ENCODE data around the gene MMP19. TPM values are rescaled to one million over a fixed set of nuclear protein-coding genes. Genes with fewer than 3 reads are reported as not detected.

MMP19 gene
- total RNA-seq (0.39 TPM in 1 of 2 replicates, not detected in the other), polyA plus RNA-seq (0.24 and 1.4 TPM in 2 replicates)

DNA sequence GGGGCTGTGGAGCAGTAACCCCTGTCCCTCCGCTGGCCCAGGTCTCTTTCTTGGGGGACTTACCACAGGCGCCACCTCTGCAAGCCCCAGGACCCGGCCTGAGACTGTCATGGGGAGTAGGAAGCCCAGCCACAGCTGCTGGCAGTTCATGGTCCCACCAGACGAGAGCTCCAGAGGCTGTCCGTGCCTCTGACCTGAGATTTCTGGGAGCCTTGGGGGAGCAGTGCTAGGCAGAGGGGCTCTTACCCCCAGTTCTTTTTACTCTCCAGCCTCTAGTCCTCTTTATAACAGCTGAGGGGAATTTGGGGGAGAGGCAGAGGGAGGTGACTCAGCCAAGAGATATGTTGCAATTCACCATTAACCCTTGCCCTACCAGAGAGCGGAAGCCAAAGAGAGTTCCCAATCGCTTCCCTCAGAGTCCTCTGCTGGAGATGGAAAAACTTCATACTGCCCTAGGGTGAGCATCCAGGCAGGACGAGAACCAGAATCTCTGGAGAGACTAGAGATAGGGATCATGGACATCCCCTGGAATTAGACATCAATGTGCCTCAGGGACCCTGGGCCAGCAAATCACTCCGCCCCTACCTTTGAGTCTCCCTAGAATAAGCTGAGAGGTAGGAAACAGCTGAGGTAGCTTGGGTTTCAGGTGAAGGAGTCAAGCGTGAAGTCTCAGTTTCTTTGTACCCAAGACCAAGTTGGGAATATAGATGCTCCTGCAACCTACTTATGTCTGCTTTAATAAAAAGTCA is at the start of gene MMP19:
MMP19 (minus strand) TSS at position 256 of the 749 bp plus-strand sequence; CDS start at position 150, 106 bp downstream.
- Histone ChIP-seq H3K27ac (no peak within 1 kb of the TSS), H3K36me3 (no peaks in the 10 kb centered on the region), H3K4me3 (no peak within 1 kb of the TSS), H3K27me3 (no peaks in the 10 kb centered on the region), H3K4me1 (ENCODE audit: low read depth) (no peaks in the 10 kb centered on the region), H3K9me3 (ENCODE audit: low read depth) (no peaks in the 10 kb centered on the region)
- DNase-seq (ENCODE audit: low read depth in 1 of 2, low spot score in 1 of 2) = peak in 1 of 2 donors; percentile 90
- TF ChIP-seq, protein P1, sequence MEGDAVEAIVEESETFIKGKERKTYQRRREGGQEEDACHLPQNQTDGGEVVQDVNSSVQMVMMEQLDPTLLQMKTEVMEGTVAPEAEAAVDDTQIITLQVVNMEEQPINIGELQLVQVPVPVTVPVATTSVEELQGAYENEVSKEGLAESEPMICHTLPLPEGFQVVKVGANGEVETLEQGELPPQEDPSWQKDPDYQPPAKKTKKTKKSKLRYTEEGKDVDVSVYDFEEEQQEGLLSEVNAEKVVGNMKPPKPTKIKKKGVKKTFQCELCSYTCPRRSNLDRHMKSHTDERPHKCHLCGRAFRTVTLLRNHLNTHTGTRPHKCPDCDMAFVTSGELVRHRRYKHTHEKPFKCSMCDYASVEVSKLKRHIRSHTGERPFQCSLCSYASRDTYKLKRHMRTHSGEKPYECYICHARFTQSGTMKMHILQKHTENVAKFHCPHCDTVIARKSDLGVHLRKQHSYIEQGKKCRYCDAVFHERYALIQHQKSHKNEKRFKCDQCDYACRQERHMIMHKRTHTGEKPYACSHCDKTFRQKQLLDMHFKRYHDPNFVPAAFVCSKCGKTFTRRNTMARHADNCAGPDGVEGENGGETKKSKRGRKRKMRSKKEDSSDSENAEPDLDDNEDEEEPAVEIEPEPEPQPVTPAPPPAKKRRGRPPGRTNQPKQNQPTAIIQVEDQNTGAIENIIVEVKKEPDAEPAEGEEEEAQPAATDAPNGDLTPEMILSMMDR (IDR thresholded peaks at IDR 0.05; ENCODE audit: low read depth, low read length) = no peak

DNA sequence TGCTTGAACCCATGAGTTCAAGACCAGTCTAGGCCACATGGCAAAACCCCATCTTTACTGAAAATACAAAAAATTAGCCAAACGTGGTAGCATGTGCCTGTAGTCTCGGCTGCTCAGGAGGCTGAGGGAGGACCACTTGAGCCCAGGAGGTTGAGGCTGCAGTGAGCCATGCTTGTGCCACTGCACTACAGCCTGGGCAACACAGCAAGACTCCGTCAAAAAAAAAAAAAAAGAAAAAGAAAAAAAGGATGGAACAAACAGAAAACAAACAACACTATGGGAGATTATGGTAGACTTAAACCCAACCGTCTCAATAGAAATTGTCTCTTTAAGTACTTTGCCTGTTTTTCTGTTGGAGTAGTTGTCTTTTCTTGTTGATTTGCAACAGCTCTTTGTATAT is 48.6 kb upstream of the MMP19 start:
- TF ChIP-seq, protein P1 (IDR thresholded peaks at IDR 0.05; ENCODE audit: low read depth, low read length) = no peak
- Histone ChIP-seq H3K27ac (no peak overlapping the region), H3K4me3 (no peak overlapping the region), H3K27me3 (no peaks in the 10 kb centered on the region), H3K36me3 (no peaks in the 10 kb centered on the region), H3K4me1 (ENCODE audit: low read depth) (no peaks in the 10 kb centered on the region), H3K9me3 (ENCODE audit: low read depth) (no peaks in the 10 kb centered on the region)
- no peak for DNase-seq (ENCODE audit: low read depth in 1 of 2, low spot score in 1 of 2)

DNA sequence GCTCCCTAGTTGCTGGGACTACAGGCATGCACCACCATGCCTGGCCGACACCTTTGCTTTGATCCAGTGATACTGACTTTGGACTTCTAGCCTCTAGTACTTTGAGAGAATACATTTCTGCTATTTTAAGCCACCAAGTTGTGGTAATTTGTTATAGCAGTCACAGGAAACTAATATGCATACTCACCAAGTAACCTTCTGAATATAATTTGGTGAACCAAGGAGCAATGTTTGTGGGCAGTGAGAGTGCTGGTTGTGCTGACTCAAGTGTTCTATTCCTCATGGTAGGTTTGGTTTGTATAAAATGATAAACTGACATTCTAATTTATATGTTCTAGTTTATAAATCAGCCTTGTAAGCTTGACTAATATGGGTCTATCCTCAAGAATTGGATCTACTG is 42.4 kb upstream of the MMP19 start:
- no peak overlapping the region for H3K4me3 ChIP-seq
- no peaks in the 10 kb centered on the region for H3K4me1 ChIP-seq (ENCODE audit: low read depth)
- TF ChIP-seq, protein P1 (IDR thresholded peaks at IDR 0.05; ENCODE audit: low read depth, low read length) = no peak
- H3K27ac ChIP-seq = no peak overlapping the region
- H3K27me3 ChIP-seq = no peaks in the 10 kb centered on the region
- no peak for DNase-seq (ENCODE audit: low read depth in 1 of 2, low spot score in 1 of 2)
- H3K9me3 ChIP-seq (ENCODE audit: low read depth) = no peaks in the 10 kb centered on the region
- no peaks in the 10 kb centered on the region for H3K36me3 ChIP-seq

- DNase-seq (ENCODE audit: low read depth in 1 of 2, low spot score in 1 of 2) = no peak
- H3K27ac ChIP-seq = no peak overlapping the region
- H3K9me3 ChIP-seq (ENCODE audit: low read depth) = no peaks in the 10 kb centered on the region
- no peak overlapping the region for H3K4me3 ChIP-seq
- TF ChIP-seq, protein P1 (IDR thresholded peaks at IDR 0.05; ENCODE audit: low read depth, low read length) = no peak
- H3K36me3 ChIP-seq = no peaks in the 10 kb centered on the region
- H3K27me3 ChIP-seq = no peaks in the 10 kb centered on the region
- H3K4me1 ChIP-seq (ENCODE audit: low read depth) = no peaks in the 10 kb centered on the region
Measured at GRCh38 chr12:55877824-55878223, 35.1 kb upstream of the MMP19 start.

DNA sequence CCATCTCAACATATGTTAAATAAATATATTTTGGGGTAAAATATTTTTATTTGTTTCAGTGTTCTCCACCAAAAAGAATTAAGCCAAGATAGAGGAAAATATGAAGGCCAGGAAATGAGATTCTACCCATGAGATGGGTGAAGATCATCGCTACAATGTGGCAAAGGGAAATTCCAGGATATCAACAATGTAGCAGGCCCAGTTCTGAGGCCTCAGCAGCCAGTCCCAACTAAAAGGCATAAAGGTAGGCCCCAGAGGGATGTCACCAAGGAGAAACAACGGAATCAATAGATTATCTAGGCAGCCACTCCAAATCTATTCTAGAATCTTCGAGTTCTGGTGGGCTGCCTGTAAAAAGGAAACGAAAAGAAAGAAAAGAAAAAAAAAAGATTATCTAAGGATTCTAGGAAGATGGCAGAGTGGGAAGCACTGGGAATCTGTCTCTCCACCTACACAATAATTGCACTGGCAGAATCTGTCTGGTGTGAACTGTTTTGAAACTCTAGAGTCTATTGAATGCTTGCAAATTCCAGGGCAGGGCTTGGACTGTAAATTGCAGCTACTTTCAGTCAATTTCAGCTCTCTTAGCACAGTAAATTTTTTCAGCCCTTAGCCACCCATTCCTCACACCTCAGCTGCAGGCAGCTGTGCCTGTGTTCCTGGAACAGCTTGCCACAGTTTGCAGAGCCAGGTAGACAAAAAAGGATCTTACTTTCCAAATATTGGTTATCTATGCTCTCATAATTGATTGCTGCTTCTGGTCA is 33.1 kb upstream of the MMP19 start:
- no peak overlapping the region for H3K4me3 ChIP-seq
- no peak for DNase-seq (ENCODE audit: low read depth in 1 of 2, low spot score in 1 of 2)
- TF ChIP-seq, protein P1 (IDR thresholded peaks at IDR 0.05; ENCODE audit: low read depth, low read length) = no peak
- H3K27ac ChIP-seq = no peak overlapping the region
- H3K36me3 ChIP-seq = no peaks in the 10 kb centered on the region
- no peaks in the 10 kb centered on the region for H3K27me3 ChIP-seq
- no peaks in the 10 kb centered on the region for H3K9me3 ChIP-seq (ENCODE audit: low read depth)
- no peaks in the 10 kb centered on the region for H3K4me1 ChIP-seq (ENCODE audit: low read depth)

Measured in cardiac muscle cell (in vitro differentiated cells and primary cell).